ENCODE data around the gene PLAC8L1. TPM values are rescaled to one million over a fixed set of nuclear protein-coding genes. Genes with fewer than 3 reads are reported as not detected.
"Not testable (repeated sequence)": the region's sequence is repeated elsewhere in the genome, so short reads cannot be mapped to it uniquely, and the experiment has no call there.

The PLAC8L1 gene
- total and polyA plus RNA-seq, 2 of the 13 experiments (the other 11 are each of a cell fraction or from before 2014, with no cell fraction given), result 0.44 TPM; not detected in 1

- H3K4me3 ChIP-seq (replicated peaks in 1 of 3; ENCODE audit: insufficient read depth in 1 of 3, low read depth in 2 of 3, low read length in 3 of 3); H3K27me3 ChIP-seq (ENCODE audit: control insufficient read depth in 1 of 2, insufficient read depth in 2 of 2, low read length in 2 of 2); intact Hi-C loops (cut with micrococcal nuclease; ENCODE audit: unreplicated experiment); H3K79me2 ChIP-seq (ENCODE audit: insufficient read depth, low read length); H3K9me3 ChIP-seq (ENCODE audit: low read length); H3K27ac ChIP-seq (ENCODE audit: extremely low read length, insufficient read depth, low read length); in situ Hi-C loops (cut with HindIII; ENCODE audit: extremely low pct_ligation_motif_present, low pct_unique_long_range_greater_than_20kb); DNase-seq (ENCODE audit: low spot score); H3K9ac ChIP-seq (ENCODE audit: insufficient read depth, low read depth, low read length); CTCF ChIA-PET (ENCODE audit: low intra/inter-chr PET ratio, low total read pairs); H2AFZ ChIP-seq (ENCODE audit: low read length); H3K4me2 ChIP-seq (ENCODE audit: low read depth, low read length); BruUV-seq (replicated peaks); FAIRE-seq; H4K20me1 ChIP-seq (ENCODE audit: insufficient read depth, low read length); POLR2A ChIA-PET; ATAC-seq: not testable (repeated sequence)
- WGBS (ENCODE audit: low lambda C conversion rate), result 100% methylated on average over 1 of the region's 1 CpG
- Histone ChIP-seq H3K36me3 (replicated peaks in 1 of 2; ENCODE audit: control insufficient read depth in 1 of 2, insufficient read depth in 2 of 2, low read length in 2 of 2) (peaks cover 11 to 83% of the 10 kb centered on the region in 2 experiments), H3K4me1 (ENCODE audit: insufficient read depth, low read length) (peaks cover 11% of the 10 kb centered on the region)
Measured at GRCh38 chr5:146121451-146121850, 16.1 kb upstream of the PLAC8L1 start.

GRCh38 chr5:146118322-146118721, 12.9 kb upstream of the PLAC8L1 start:
- H3K9ac ChIP-seq (ENCODE audit: insufficient read depth, low read depth, low read length), result no peak overlapping the region
- in situ Hi-C loops (cut with HindIII; ENCODE audit: extremely low pct_ligation_motif_present, low pct_unique_long_range_greater_than_20kb) (no loop called here), intact Hi-C loops (cut with micrococcal nuclease; ENCODE audit: unreplicated experiment) (no loop called here)
- no TSS peak for BruUV-seq (replicated peaks)
- no peak overlapping the region for H2AFZ ChIP-seq (ENCODE audit: low read length)
- no peaks in the 10 kb centered on the region for H3K79me2 ChIP-seq (ENCODE audit: insufficient read depth, low read length)
- no peak overlapping the region for H3K4me2 ChIP-seq (ENCODE audit: low read depth, low read length)
- no peaks in the 10 kb centered on the region for H3K27me3 ChIP-seq (ENCODE audit: control insufficient read depth in 1 of 2, insufficient read depth in 2 of 2, low read length in 2 of 2)
- POLR2A ChIA-PET, result no interaction called here
- FAIRE-seq (no peak), DNase-seq (ENCODE audit: low spot score) (no peak), ATAC-seq (no peak)
- peaks cover 7 to 75% of the 10 kb centered on the region in 2 experiments for H3K36me3 ChIP-seq (replicated peaks in 1 of 2; ENCODE audit: control insufficient read depth in 1 of 2, insufficient read depth in 2 of 2, low read length in 2 of 2)
- H3K9me3 ChIP-seq (ENCODE audit: low read length), result no peaks in the 10 kb centered on the region
- H3K27ac ChIP-seq (ENCODE audit: extremely low read length, insufficient read depth, low read length), result no peak overlapping the region
- no peak overlapping the region for H3K4me3 ChIP-seq (replicated peaks in 1 of 3; ENCODE audit: insufficient read depth in 1 of 3, low read depth in 2 of 3, low read length in 3 of 3)
- TF ChIP-seq, protein P1, sequence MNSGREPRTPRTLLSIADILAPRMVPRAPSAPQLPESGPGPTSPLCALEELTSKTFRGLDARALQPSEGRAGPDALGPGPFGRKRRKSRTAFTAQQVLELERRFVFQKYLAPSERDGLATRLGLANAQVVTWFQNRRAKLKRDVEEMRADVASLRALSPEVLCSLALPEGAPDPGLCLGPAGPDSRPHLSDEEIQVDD (CRISPR knock-in tag; IDR thresholded peaks at IDR 0.05; ENCODE audit: borderline replicate concordance), result no peak
- TF ChIP-seq REST (IDR thresholded peaks at IDR 0.05; ENCODE audit: borderline replicate concordance in 1 of 2, low read depth in 1 of 2, low read length in 2 of 2) (no peak), ZNF160 (CRISPR knock-in tag; IDR thresholded peaks at IDR 0.05) (no peak), NFKBIZ (CRISPR knock-in tag; IDR thresholded peaks at IDR 0.05) (no peak), NFRKB (IDR thresholded peaks at IDR 0.05) (no peak), ZNF281 (CRISPR knock-in tag; IDR thresholded peaks at IDR 0.05; ENCODE audit: borderline replicate concordance) (no peak), NR1H2 (CRISPR knock-in tag; IDR thresholded peaks at IDR 0.05; ENCODE audit: borderline replicate concordance, low read depth) (no peak), ZNF207 (IDR thresholded peaks at IDR 0.05; ENCODE audit: borderline replicate concordance) (no peak)
- CTCF ChIA-PET (ENCODE audit: low intra/inter-chr PET ratio, low total read pairs), result no interaction called here
- H4K20me1 ChIP-seq (ENCODE audit: insufficient read depth, low read length), result no peaks in the 10 kb centered on the region
- H3K4me1 ChIP-seq (ENCODE audit: insufficient read depth, low read length), result peaks cover 11% of the 10 kb centered on the region
